GM19099 (cell line): ENCODE measurements around the gene PHF12.

Source experiments
- POLR2A ChIP-seq: IDR thresholded peaks from 3 replicates; pipeline ENCODE4 v1.6.1; 2011; ENCODE audit warnings: low read depth; ENCODE audit not compliant: insufficient read length; ENCODE audit errors: extremely low read depth

The PHF12 gene

GRCh38 chr17:28983286-28984230 is 32.2 kb upstream of the PHF12 start:
- TF ChIP-seq POLR2A, result no peak

- no peak for TF ChIP-seq POLR2A
These were observed 30.9 kb upstream of the PHF12 start for GRCh38 chr17:28982131-28982793.

- TF ChIP-seq POLR2A, result no peak
These were observed 27.1 kb upstream of the PHF12 start for GRCh38 chr17:28978356-28978964.

GRCh38 chr17:28977659-28978355 is 26.5 kb upstream of the PHF12 start:
- no peak for TF ChIP-seq POLR2A

DNA sequence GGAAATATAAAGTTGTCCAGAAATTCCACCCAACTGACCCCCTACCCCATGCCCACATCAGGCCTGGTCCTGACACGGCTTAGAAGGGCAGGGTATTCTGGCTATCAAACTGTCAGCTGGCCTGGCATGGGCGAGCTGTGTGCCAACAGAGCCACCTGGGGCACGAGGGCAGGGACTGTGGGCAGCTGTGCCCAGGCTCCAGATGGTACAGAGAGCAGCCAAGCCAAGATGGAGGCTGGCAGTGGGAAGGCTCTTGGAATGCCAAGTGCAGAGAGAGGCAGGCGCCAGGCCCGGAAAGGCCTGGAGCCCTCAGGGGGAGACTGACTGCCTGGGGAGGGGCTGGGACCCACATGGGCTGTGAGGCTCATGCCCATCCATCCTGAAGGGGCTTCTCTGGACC is 24.3 kb upstream of the PHF12 start:
- no peak for TF ChIP-seq POLR2A

GRCh38 chr17:28975031-28975430 is 23.7 kb upstream of the PHF12 start:
- no peak for TF ChIP-seq POLR2A

GRCh38 chr17:28974451-28974850 is 23.1 kb upstream of the PHF12 start:
- TF ChIP-seq POLR2A, result no peak

- TF ChIP-seq POLR2A, result no peak
These were observed 22.1 kb upstream of the PHF12 start for GRCh38 chr17:28973425-28973824.

GRCh38 chr17:28972437-28972836 is 21.1 kb upstream of the PHF12 start:
- TF ChIP-seq POLR2A, result no peak

DNA sequence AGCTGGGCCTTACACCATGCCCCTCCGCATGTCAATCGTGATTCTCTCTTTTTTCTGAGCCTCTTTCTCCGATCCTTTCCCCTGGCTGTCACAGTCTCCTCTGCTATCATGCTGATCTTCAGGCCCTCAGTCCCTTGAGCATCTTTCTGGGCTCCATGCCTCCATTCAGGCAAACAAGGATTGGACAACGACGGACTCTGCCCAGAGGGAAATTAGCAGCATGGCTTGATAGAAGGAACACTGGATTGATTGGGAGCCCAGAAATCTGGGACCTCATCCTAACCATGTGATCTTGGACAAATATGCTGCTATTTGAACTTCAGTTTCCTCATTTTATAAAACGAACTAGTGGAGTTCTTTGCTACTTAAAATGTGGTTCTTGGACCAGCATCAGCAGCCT is 19.6 kb upstream of the PHF12 start:
- TF ChIP-seq POLR2A, result no peak

- TF ChIP-seq POLR2A, result no peak
These were observed 18.5 kb upstream of the PHF12 start for GRCh38 chr17:28969706-28970393.

DNA sequence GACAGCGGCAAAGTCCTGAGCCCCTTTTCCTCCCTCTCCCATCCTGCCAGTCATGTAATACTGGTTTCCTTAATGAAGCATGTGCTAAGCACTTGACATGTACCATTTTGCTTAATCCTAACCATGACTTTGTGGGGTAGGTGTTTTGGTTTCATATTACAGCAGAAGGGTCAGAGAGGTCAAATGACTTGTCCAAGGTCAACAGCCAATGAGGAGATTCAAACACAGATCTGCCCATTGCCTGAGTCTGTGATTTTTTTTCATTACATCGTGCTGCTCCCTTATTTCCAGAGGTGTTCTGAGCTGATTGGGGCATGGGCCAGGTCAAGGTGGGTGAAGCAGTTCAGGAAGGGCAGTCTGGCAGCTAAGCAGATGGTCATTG is 17.6 kb upstream of the PHF12 start:
- no peak for TF ChIP-seq POLR2A

- TF ChIP-seq POLR2A, result no peak
These were observed 17.1 kb upstream of the PHF12 start for GRCh38 chr17:28968231-28968913.

DNA sequence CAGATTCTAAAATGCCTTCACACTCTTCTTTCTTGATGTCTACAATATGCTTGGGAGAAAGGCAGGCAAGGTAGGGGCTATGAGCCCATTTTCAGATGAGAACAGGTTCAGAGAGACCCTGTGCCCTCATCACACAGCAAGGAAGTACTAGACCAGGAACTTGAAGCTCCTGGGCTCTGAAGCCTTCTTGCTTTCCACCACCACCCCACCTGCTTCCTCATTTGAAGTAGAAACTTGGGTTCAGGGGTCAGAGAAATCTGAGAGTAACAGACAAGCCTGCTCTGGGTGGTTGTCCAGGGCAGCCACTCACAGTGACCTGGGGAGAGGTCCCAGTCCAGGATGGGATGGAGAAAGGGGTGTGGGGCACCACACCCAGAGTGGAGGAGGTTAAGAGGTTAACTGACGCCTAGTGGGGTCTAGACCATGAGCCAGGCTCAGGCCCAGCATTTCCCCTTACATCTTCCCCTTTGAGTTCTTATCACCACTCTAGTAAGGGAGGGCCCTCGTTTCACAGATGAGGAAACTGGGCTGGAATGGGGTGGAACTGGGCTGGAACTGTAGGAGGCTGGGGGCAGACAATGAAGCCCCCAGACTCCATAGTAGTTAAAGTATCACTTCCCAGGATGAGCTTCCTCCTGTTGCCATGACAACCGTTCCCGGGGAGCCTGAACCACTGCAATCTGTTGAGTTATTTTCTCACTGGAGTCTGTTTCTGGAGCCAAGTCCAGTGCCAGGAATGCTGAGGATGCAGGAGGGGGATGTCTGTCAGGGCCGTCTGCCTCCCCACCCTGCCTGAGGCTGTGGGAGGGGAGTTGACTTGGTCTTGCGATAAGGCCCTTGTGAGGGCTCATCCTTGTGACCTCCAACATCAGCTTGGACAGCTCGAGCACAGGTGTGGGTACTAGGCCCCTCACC is 16.2 kb upstream of the PHF12 start:
- TF ChIP-seq POLR2A, result no peak

DNA sequence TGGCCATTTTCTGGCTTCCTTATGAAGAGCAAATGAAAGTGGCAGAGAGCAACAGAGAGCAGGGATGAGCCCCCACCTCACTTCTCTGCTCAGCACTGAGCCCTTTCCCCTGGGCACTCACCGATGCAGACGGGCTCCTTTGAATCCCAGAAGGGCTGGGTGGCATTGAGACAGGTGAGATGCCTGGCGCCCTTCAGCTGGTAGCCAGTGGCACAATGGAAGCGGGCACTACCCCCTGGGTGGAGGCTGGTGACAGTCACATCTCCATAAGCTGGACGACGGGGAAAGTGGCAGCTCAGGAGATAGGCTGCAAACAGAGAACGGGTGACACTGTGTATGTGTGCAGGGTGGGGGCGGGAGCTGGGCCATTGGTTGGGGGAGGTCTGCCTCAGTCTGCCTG is 12.5 kb upstream of the PHF12 start:
- TF ChIP-seq POLR2A, result no peak
